HFF-Myc (cell line): ENCODE results near the gene CAMTA2.

ENCODE experiments used
- DNase-seq: peaks from one replicate; pipeline ENCODE4 v3.0.0-alpha.2; 2011; ENCODE audit warnings: low read depth; ENCODE audit errors: extremely low read depth
- H3K4me3 ChIP-seq: replicated peaks from 2 replicates; pipeline ENCODE4 v1.5.1; 2011; ENCODE audit warnings: low read depth, mild to moderate bottlenecking, control low read depth, low read length
- CTCF ChIP-seq: IDR thresholded peaks from 2 replicates; pipeline ENCODE4 v1.5.1; 2012; ENCODE audit warnings: mild to moderate bottlenecking, low read depth, low read length, control low read depth; ENCODE audit errors: missing control alignments

Gene CAMTA2

DNA sequence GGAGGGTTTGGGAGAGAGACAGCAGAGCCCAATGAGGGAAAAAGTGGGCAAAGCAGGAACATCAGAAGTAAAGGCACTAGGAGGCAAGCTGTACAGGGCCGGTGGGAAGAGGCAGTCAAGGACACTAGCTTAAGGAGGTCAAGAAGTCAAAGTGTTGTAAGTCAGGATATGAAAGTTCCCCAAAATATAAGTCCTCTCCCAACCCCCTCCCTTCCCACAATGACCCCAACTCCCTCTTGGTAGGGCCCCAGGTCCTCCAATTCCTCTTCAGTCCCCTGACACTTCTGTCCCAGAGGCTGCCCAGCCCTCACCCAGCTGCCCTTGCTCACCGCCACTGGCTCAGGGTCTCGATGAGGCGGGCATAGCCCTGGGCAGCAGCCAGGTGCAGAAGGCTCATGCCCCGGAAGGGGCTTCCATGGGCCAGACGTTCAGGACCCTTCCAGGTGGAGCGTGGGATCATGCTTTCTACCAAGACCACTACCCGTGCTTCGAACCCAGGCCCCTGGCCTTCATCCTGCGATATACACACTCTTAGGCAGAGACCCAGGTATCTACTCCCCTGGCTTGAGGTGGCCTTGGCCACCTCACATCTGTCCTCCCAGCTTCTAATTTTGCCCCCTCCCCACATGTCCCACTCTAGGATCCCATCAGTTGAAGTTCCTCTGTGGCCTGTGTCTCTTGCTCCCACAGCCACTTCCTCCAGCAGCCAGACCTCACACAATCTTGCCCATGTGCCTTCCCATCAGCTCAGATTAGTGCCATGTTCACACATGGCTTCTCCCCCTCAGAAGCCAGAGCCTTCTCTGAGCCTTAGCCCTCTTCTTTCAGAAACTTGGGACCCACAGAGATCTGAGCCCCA is 14.0 kb downstream of the CAMTA2 start:
- DNase-seq, result no peak
- H3K4me3 ChIP-seq, result no peak overlapping the region
- no peak for TF ChIP-seq CTCF

DNA sequence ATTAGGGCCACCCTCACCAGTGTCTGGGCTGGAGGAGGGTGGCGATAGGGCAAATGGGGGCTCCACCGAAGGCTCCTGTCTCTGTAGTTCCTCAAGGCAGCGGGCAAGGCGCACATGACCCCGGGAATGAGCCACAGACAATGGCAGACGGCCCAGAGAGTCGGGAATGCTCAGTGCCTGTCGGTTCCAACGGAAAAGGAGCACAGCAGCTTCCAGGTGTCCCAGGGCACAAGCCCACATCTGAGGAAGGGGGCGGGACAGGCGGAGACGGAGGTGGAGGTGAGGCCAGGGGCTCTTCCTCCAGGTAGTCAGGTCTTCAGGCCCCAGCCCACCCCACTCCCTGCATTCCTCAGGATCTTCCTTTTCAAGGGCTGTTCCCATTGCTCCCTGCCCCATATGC is 14.7 kb downstream of the CAMTA2 start:
- no peak overlapping the region for H3K4me3 ChIP-seq
- DNase-seq, result no peak
- TF ChIP-seq CTCF, result no peak

DNA sequence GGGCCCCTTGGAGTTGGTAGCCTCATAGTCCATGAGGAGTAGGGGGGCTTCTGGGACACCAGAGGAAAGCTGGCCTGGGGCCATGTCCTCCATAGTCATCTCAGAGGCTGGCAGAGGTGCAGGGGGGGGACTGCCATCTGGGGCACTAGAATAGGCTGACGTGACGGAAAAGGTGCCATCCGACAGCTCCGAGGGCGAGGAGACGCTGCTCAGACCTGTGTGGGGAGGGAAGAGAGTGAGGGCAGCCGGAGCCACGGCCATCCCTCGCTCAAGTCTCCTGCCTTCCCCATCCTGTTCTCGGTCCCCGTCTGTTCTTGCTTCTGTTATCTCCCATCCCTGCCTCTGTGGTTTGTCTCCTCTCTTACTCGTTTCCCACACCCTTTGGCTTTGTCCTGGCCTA is 15.2 kb downstream of the CAMTA2 start:
- H3K4me3 ChIP-seq, result no peak overlapping the region
- DNase-seq, result no peak
- no peak for TF ChIP-seq CTCF

GRCh38 chr17:4971826-4972225 is 15.6 kb downstream of the CAMTA2 start:
- TF ChIP-seq CTCF, result no peak
- DNase-seq, result no peak
- H3K4me3 ChIP-seq, result no peak overlapping the region

DNA sequence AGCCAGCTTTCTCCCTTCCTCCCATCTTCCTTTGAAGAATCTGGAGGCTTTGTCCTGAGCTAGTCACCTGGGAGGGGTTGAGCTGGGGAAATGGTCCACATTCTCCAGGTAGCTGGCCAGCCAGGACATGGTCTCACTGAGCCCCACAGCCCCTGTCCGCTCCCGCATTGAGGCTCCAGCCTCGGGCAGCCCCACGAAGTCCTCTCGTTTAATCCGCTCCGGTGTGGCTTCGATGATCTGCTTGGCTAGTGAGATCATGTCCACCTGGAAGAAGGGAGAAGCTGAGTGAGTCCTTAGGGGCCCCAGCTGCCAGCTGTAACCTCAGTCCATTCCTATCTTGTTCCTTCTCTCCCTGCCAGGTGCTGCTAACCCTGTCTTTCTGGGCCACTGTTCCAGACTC is 17.2 kb downstream of the CAMTA2 start:
- no peak for DNase-seq
- no peak overlapping the region for H3K4me3 ChIP-seq
- no peak for TF ChIP-seq CTCF

DNA sequence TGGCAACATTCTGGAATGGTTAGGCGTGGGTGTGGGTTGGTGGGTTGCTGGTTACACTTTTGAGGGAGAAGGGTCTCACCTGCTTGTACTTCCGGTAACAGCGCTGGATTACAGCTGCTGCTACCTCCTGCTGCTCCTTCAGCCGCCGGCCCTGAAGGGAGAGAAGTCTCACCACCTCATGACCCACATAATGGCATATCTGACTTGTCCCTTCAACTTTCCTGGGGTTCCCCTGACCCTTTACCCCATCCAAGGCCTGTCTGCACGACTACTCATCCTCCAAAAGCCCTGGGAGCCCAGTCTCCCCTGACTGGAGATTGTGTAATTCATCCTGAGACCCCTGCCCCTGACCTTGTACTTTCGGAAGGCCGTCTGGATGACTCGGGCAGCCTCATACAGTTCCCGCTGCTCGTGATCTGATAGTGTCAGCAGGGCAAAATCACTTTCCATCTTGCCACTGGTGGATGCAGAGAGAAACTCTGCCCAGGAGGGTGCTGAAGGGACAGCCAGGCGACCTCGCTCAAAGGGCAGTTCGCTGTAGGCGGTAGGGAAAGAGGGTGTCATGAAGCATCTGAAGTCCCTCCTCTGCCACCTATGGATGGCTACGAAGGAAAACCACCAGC is 17.8 kb downstream of the CAMTA2 start:
- TF ChIP-seq CTCF, result no peak
- DNase-seq, result no peak
- peak overlapping the region; percentile 62 for H3K4me3 ChIP-seq
